GM21576 (cell line): ENCODE results near the gene VCX.
"Not testable (repeated sequence)": the region's sequence is repeated elsewhere in the genome, so short reads cannot be mapped to it uniquely, and the experiment has no call there.

Source experiments
- ATAC-seq: cut with Tn5 transposase; IDR thresholded peaks from one replicate; pipeline ENCODE4 v1.9.1; 2021; ENCODE audit warnings: mild to moderate bottlenecking, moderate library complexity; ENCODE audit not compliant: unreplicated experiment

VCX gene

DNA sequence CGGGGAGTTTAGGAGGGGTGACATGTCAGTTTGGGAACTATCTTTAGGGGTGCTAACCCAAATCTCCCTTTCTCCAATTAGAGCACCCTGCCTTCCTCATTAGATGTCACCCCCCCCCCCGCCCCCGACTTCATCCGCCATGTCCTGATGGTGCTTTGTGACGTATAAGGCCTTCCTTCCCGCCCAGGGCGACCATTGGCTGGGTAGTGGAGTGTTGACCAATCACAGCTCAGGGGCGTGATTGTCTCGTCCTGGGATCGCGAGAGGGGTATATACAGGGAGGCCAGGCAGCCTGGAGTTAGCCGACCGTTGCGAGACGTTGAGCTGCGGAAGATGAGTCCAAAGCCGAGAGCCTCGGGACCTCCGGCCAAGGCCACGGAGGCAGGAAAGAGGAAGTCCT lies at the start of gene VCX:
Gene VCX (plus strand): TSS at position 301 of the 400 bp plus-strand sequence. CDS start 33 bp downstream, at position 334.
- not testable (repeated sequence) for ATAC-seq

GRCh38 chrX:7798327-7798726 lies 44.6 kb upstream of the VCX start:
- no peak for ATAC-seq

DNA sequence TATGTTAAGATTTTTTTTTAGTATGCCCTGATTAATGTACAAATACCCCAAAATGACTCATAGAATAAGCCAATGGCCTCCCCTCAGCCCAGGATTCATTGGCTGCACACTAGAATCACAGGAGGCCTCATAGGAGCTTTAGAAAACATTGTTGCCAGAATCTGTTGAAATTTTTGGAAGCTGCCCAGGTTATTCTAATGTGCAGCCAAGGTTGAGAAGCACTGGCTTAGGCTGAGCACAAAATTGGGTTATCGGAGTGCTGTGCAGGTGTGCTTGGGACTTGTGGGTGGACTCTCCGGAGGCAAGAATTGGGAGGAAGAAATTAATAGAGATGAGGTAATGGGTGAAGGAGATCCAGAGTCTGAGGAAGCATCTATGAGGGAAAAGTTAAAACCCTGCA lies 41.3 kb upstream of the VCX start:
- no peak for ATAC-seq

DNA sequence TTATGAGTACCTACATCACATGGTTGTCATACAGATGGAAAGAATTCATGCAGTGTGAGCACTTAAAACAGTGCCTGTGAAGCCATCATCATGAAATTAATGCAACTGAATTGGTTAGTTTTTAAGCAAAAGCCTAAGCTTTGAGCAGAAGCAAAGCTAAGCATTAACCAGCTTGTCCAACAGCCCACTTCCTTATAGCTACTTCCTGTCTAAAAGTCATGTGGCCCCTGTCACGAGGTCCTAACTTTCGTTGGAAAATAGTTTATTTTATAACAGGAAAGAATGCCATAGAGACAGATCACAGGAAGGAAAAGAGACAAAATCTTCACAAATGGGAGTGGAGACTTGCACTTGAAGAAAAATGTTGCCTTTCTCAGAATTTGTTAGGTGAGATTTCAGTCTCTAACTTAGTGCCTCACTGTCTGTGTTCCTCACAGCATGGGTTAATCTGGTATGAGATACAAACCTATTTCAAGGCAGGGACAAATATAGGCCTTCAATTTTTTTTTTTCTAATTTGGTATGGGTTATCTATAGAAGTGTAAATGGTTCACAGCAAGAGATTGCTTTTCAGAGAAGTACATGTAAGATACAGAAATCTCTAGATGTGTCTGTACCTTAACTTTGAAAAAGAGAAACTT lies 27.7 kb upstream of the VCX start:
- ATAC-seq = no peak

DNA sequence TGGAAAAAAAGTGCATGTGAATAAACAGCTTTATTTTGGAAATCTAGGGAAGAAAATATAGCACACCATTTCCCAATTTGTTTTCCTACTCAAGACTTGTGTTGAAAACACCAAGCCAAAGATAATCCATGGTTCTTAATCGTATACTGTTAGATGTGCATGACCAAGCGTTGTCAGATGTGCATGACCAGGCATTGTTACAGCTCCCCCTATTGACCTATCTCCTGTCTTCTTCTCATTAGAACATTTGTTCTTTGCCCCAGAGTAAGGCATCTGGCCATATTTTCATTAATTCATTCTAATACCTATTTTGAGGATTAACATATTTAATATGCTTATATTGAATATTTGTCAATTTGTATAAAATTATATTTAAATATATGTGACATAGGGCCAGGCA lies 14.4 kb upstream of the VCX start:
- ATAC-seq = no peak

DNA sequence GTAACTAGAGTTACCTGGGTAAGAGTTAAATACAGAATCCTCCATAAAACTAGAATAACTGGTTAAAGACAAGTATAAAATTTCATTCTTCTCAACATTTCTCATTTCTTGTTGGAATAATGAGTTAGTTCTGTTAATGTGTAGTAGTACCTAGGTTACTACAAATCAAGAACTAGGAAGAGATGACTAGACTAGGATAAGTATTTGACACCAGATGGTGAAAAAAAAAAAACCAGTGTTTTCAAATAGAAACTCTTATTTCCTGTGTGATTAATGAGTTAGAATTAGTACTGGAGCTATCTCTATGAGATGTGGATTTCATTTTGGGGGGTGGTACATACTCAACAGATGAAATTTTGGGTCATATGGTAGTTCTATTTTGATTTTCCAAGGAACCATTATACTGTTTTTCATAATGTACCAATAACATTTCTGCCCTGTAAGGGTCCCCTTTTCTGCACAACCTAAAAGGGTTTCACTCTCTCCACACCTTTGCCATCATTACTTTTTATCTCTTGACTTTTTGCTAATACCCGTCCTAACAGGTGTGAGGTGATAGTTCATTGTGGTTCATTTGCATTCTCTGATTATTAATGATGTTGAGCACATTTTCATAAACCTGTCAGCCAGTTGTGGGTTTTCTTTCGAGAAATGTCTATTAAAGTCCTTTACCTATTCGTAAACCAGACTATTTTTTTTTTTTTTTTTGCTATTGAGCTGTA lies 1.7 kb upstream of the VCX start:
- ATAC-seq = no peak

DNA sequence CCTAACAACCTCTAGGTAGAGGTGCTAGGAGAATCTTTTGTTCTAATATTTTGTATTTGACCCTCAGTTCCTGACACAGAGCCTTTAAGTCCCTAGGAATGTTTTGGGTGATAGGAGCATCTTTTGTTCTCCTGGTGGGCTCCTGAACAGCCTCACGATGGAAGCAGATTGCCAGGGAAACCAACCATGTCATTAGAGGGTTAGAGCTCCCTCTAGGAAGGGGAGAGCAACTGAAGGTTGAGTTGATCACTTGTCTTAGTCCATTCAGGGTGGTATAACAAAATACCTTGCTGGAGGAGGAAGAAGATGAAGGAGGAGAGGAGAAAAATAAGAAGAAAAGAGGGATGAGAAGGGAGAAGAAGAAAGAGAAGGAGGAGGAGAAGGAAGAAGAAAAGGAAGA lies 9.2 kb downstream of the VCX start:
- no peak for ATAC-seq

- no peak for ATAC-seq
Observed at GRCh38 chrX:7872042-7872441, 29.1 kb downstream of the VCX start.

DNA sequence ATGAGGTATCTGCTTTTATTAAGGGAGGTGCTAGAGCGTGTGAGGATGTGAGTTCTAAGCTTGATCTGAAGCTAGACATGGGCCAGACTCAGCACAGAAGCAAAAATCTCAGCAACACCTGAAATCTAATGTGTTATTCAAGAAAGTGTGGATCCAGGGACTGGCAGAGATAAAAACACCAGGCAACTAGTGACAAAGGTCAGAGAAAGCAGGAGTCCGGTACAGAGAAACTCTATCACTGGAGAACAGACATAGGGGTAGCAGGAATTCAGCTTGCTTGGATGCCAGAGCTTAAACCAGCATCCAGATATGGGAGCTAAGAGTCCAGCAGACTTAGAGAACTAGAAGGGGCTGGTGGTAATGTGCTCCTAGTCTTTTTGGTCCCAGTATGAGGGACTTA lies 34.0 kb downstream of the VCX start:
- no peak for ATAC-seq

DNA sequence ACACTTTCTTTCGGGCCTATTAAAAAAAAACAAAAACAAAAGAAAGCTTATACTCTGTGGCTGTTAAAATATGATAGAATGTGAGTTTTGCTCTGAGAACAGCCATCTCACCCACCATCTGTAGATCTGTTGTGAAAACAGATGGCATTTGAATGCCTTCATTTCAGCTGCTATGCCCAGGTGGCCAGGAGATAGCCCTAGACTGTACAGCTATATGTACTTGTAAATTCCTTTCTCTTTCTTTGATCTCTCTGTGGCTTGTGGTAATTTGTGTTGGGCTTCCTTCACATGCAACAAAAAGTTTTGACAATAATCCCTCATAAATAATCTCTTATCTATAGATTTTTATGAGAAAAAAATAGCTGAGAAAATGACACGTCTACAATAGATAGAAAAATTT lies 46.2 kb downstream of the VCX start:
- ATAC-seq = no peak

- no peak for ATAC-seq
Observed at GRCh38 chrX:7889680-7890079, 46.7 kb downstream of the VCX start.

DNA sequence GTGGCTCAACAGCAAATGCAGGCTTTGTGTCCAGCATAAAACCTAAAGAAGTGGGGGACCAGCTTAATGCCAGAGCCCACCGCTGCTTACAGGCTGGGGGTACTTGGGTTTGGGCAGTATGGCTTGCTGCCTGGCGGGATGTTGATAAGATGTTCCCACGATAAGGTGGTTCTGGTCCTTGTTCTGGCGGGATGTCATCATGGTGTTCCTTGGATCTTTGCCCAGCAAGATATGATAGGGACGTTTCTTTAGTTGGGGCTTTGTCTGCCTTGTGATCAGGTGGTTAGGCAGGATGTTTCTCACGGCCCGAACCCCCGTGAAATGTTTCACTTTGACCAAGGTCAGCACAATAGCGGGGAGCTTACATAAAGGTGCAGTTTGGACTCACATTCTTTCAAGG lies 49.0 kb downstream of the VCX start:
- ATAC-seq = no peak
